Neutrophil (primary cell): ENCODE results near the gene ATF5.

ENCODE experiments used
- H3K27ac ChIP-seq: fragments of 200-600 bp; sonication (generic); 2 replicates; pipeline ENCODE4 v1.5.1; 2016; ENCODE audit warnings: mild to moderate bottlenecking, moderate library complexity
- H3K27me3 ChIP-seq: fragments of 200-600 bp; sonication (generic); 2 replicates; pipeline ENCODE4 v1.6.0; 2016; ENCODE audit warnings: mild to moderate bottlenecking
- H3K36me3 ChIP-seq: fragments of 200-600 bp; sonication (generic); 2 replicates; pipeline ENCODE4 v1.5.1; 2017
- H3K4me1 ChIP-seq, 2 experiments: fragments of 200-600 bp in 1 of 2; sonication (generic) in 1 of 2; 1 replicate in 1 of 2; 2 replicates in 1 of 2; pipeline versions ENCODE4 v1.5.1 to v1.6.1; 2013 to 2016; ENCODE audit warnings: low read depth in 1 of 2, low read length in 1 of 2, mild to moderate bottlenecking in 1 of 2, moderate library complexity in 1 of 2; ENCODE audit not compliant: control insufficient read depth in 1 of 2, insufficient read depth in 1 of 2
- H3K4me3 ChIP-seq, 2 experiments: fragments of 200-600 bp in 1 of 2; sonication (generic) in 1 of 2; 1 replicate in 1 of 2; 2 replicates in 1 of 2; pipeline ENCODE4 v1.5.1; 2013 to 2016; ENCODE audit warnings: low read depth in 1 of 2, low read length in 1 of 2, mild to moderate bottlenecking in 1 of 2, moderate library complexity in 1 of 2
- H3K9me3 ChIP-seq: fragments of 200-600 bp; sonication (generic); 2 replicates; pipeline ENCODE4 v1.5.1; 2016
- CTCF ChIP-seq: fragments of 200-600 bp; sonication (generic); IDR thresholded peaks from 2 replicates; pipeline ENCODE4 v1.5.1; 2016; ENCODE audit warnings: antibody characterized with exemption

The ATF5 gene

GRCh38 chr19:49929121-49929610 lies at the start of gene ATF5, which contains the start of gene NUP62:
Gene ATF5, plus strand, starts transcription at chr19:49929205. Its CDS starts 1,646 bp downstream, at chr19:49930851.
Gene NUP62, minus strand, starts transcription at chr19:49929504. Its CDS starts 19,697 bp downstream, at chr19:49909807.
- H3K9me3 ChIP-seq: no peaks in the 10 kb centered on the region
- peak within 1 kb of the TSS; percentile 88 for H3K27ac ChIP-seq
- peaks cover 5% of the 10 kb centered on the region for H3K27me3 ChIP-seq
- peak within 1 kb of the TSS; percentile 63 to 97 for H3K4me3 ChIP-seq
- TF ChIP-seq CTCF: no peak
- H3K4me1 ChIP-seq: peaks cover 11 to 18% of the 10 kb centered on the region in 2 experiments
- peaks cover 7% of the 10 kb centered on the region for H3K36me3 ChIP-seq

- peaks cover 21 to 23% of the 10 kb centered on the region in 2 experiments for H3K4me1 ChIP-seq
- no peak overlapping the region for H3K4me3 ChIP-seq
- H3K27me3 ChIP-seq: no peaks in the 10 kb centered on the region
- H3K9me3 ChIP-seq: no peaks in the 10 kb centered on the region
- peaks cover 44% of the 10 kb centered on the region for H3K36me3 ChIP-seq
- no peak for TF ChIP-seq CTCF
- H3K27ac ChIP-seq: peak overlapping the region; percentile 95
These were observed 49.6 kb upstream of the ATF5 start for GRCh38 chr19:49879243-49879963.

DNA sequence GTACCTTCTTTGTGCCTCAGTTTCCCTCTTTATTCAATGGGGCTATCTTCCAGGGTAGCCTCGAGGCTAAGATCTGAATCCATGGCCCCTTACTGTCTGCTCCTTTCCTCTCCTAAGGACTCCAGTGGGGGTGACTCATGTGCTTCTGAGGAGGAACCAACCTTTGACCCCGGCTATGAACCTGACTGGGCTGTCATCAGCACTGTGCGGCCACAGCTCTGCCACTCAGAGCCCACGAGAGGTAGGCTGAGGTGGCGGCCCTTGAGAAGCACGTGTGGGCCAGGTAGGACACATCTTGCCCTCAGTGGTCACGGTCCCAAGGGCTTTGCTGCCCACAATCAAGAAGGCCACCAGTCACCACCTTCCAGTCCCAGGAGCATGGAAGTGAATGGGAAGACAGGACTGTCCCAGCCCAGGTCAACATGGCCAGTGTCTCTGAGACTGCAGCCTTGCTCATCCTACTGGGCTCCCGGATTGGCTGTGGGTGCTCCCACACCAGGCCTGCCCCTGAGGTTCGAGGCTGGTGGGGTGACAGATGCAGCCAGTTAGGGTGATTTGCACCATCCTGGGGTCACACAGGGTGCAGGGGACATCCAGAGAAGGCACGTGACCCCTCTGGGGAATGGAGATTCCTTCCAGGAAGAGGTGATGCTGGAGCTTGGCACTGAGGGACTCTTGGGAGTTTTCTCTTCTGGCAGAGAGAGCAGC lies 48.7 kb upstream of the ATF5 start:
- H3K27ac ChIP-seq: no peak overlapping the region
- no peaks in the 10 kb centered on the region for H3K9me3 ChIP-seq
- H3K36me3 ChIP-seq: peaks cover 52% of the 10 kb centered on the region
- TF ChIP-seq CTCF: no peak
- H3K4me1 ChIP-seq: peaks cover 20 to 23% of the 10 kb centered on the region in 2 experiments
- H3K4me3 ChIP-seq: no peak overlapping the region
- H3K27me3 ChIP-seq: no peaks in the 10 kb centered on the region

DNA sequence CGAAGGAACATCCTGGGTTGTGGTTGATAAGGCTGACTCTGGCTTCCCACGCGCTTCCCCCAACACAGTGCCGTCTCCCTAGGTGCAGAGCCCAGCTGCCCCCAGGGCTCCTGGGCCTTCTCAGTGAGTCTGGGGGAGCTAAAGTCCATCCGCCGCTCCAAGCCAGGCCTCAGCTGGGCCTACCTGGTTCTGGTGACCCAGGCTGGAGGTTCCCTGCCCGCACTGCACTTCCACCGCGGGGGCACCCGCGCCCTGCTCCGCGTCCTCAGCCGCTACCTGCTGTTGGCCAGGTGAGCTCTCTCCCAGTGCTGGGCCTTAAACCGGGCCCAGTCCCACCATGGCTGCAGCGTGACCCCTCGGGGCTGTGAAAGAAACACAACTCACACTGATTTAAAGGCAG lies 47.8 kb upstream of the ATF5 start:
- TF ChIP-seq CTCF: no peak
- Histone ChIP-seq H3K4me1 (peaks cover 14 to 17% of the 10 kb centered on the region in 2 experiments), H3K27ac (no peak overlapping the region), H3K36me3 (peaks cover 52% of the 10 kb centered on the region), H3K4me3 (no peak overlapping the region), H3K27me3 (no peaks in the 10 kb centered on the region), H3K9me3 (no peaks in the 10 kb centered on the region)

DNA sequence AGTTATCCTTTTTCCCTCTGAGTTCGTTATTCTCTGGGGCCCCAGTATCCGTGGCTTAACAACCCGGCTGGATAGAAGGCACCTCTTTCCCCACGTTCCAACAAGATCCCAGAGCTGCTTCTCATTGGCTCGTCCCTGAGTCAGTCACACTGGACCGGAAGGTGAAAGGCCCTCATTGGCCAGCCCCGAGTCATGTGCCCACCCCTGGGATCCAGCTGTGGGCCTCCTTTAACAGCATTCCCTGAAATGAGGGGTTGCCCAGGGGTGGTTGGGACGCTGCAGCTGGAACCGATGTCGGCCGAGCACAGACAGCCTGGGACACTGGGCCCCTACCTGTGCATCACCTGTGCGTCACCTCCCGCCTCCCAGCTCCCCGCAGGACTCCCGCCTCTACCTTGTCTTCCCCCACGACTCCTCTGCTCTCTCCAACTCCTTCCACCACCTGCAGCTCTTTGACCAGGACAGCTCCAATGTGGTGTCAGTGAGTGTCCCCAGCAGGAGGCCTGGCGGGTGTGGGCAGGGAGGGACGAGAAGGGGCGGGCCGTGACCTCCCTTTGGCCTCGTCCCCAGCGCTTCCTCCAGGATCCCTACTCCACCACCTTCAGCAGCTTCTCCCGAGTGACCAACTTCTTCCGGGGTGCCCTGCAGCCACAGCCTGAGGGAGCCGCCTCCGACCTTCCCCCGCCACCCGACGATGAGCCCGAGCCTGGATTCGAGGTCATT lies 47.2 kb upstream of the ATF5 start:
- no peaks in the 10 kb centered on the region for H3K27me3 ChIP-seq
- H3K9me3 ChIP-seq: no peaks in the 10 kb centered on the region
- H3K27ac ChIP-seq: no peak overlapping the region
- H3K4me1 ChIP-seq: peaks cover 14 to 17% of the 10 kb centered on the region in 2 experiments
- peaks cover 54% of the 10 kb centered on the region for H3K36me3 ChIP-seq
- no peak overlapping the region for H3K4me3 ChIP-seq
- no peak for TF ChIP-seq CTCF
